Kasumi-1 (cell line): Measurements from ENCODE around the gene COMMD10.

Experiments
- DNase-seq, 2 experiments: peaks; one replicate each; lab custom pipeline; 2025; lab: John Stamatoyannopoulos, UW

Gene COMMD10

DNA sequence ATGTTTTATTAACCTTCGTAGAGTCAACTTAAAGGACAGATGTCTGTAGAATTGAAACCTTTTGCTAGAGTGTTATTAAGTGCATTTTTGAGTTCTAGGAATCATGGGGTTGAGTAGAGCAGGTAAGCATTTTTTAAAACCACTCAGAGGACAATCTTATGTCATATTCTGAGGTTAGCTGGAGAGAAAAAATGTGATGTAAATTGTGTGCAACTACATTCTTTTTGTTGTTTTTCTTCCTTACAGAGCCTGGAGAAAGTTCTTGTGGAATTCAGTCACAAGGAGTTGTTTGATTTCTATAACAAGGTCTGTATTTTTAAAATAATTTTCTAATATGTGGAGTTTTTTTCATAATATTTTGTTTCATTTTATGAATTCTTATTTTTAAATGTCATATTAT, 206.4 kb downstream of the COMMD10 start:
- DNase-seq: no peak

DNA sequence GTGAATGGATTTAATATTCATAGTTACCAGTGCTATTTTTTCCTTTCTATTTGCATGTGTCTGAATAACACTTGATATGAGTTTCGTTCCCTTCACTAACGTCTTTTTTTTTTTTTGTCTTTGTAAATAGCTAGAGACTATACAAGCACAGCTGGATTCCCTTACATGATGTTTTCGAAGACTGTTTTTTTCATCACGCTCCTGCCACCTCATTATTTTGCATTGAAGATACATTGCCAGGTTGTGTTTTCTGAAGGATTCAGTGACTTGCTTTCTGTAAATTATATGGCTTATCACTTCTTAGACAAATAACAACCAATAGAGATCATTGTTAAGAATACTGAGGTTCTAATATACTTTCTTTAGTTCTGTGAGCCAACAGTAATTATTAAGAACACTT, 207.5 kb downstream of the COMMD10 start:
- no peak for DNase-seq

DNA sequence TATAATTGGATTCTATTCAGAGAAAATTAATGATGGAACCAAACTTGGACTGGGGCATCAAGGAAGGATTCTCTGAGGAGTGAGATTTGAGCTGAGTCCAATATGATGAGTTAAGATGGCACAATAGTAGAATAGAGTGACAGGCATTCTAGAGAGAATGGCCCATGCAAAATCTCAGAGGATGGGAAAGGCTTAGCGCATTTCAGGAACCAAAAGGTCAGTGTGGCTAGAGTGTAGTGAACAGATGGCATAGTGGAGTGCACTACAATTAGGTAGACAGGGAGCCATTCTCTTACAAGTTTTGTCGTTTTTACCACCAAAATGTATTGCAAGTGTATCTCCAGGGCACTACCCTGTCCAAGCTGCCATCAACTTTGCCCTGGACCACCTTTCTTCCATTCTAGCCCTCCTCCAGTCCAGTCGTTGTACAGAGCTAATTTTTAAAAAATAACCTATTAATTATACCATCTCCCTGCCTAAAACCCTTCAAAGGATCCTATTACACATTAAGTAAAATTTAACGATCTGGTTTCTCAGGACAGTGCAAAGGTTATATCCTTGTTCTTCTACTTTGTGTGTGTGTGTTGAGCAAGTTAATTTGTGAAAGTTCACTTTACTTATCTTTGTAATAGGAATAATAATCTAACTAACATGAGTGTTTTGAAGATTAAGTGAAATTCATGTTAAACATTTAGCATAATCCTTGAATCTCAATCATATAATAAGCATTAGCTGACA, 211.7 kb downstream of the COMMD10 start:
- DNase-seq: no peak

DNA sequence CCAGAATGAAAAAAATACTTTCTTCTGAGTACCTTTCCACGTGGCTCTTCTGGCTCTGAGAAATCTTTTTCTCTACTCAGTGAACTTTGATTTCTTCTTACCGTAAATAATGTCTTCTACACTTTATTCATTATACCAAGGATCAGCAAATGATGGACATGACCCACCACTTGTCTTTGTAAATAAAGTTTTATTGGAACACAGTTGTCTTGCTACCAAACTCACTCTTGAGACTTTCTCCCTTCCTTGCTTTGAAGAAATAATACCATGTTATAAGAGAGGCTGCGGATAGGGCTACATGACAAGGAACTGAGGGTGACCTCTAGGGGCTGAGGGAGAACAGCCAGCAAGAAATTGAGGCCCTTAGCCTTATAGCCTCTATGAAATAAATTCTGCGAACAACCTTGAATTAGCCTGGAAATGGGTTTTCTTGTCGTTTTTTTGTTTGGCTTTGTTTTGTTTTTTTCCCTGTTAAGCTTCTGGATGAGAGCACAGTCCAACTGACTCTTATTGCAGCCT, 212.5 kb downstream of the COMMD10 start:
- DNase-seq: no peak

DNA sequence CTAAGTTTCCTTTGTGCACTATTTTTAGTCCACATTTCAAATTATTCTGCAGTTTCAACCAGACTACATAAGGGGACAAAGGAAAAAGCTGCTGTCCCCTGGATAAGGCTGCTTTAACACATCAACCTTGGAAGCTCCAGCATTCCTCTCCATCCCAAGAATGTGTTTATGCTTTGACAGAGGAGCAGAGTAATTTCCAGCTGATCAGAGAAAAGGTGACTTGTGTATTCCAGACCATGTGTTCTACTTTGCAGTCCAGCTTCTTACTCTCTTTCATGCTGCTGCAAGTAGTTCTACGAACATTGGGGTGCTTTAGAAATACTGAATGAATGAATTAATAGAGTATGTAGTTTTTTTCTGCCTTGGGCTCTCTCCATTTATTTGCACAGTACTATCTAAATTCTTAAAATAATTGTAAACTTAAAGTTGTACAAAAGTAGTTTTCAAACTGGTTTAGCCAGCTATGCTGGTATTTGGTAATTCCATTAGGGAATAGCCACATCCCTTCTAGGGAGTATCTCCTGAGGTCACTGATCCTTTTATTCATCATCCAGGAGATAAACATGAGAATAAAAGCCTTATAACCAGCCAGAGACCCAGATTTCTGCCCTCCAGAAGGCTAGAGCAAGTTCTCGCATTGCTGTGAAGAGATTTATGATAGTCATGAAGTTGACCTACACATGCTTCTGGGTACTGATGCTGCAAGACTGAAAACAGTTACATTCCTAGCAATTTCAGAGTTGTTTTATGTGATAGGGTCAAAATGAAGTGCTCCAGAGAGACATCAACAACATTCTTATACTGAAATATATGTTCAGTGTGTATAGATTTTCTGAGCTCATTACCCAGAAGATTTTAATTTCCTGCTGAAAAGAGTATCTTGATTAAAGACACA, 215.2 kb downstream of the COMMD10 start:
- no peak for DNase-seq

DNA sequence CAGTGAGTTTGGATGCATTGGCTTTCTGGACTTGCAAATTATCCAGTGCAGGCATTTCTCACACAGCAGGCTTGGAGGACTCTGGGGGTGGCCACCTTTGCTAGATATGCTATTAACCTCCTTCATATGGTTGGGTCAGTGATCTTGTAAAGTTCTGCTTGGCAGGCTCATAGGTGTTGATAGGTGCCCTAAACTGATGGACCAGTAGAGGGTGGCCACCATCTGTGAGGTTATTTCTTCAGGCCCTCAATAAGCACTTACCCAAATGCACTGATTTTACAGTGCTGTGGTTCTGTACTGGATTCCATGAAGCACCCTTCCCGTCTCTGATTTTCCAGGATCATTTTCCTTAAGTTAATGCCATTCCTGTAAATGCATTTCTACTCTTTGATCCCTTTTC, 216.3 kb downstream of the COMMD10 start:
- DNase-seq: no peak

DNA sequence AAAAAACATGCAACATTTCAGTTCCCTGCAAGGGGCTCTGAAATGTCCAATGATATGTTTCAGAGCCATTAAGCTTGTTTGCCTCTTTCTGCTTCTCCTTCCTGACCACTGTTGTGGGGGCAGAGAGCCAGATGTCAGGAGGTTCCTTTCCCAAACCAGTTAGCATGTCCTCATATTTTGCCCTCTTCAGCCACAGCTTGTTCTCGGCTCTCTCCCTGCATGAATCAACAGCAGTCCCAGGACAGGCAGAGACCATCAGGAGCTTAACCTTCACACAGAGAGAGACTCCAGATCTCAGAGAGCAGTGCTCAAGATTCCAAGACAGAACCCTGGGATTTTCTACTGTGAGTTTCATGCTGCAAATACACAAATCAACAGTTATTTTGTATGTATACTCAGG, 218.5 kb downstream of the COMMD10 start:
- peak; percentile 6 to 26 for DNase-seq

DNA sequence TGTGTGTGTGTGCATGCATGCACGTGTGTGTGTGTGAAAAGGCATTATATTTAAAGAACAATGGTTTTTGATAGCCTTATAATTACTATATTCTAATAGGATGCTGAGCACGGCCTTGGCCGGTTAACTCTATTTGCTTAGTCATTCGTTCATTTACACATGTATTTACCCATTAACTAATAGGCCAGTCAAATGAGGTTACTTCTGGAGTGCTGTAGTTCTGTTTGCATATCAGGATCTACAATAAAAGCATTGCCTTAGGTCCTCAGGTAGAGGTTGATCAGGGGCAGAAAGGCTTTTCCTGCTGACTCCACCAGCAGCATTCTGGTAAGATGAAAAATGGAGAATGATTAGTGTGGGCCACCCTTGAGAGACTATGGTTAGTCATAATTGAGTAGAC, 219.0 kb downstream of the COMMD10 start:
- DNase-seq: no peak

DNA sequence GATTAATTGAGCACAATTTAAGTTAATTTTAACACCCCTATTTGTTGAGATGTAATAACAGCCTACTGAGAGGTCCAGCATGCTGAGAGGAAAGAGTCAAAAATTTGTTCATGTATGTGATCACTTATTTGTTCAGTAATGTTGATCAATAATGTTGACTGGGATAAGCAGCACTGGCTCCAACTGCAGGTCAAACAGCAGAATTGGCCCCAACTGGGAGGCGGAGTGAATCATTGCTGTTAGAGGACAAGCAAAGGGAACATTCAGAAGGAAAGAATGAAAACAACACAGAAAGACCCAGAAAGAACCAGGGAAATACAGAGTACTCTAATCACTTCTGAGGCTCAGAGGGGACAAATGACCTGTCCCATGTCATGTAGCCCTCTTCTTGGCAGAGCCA, 221.1 kb downstream of the COMMD10 start:
- DNase-seq: no peak

DNA sequence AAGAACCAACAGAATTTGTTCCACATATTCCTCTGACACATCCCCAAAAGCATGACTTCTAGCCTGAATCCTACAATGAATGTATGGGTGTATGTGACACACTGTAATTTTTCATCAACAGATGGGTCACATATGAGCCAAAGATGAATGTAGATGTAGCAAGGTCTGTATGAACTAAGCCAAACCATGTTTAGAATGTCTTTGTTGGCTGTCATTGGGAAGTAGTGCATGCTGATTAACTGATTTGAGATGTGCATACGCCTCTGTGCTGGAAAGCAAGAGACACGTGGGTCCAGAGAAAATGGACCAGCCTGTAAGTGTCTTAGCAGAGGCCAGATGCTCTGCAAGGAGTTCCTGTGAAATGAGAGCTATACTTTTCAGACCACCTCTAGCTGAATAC, 222.0 kb downstream of the COMMD10 start:
- DNase-seq: no peak

DNA sequence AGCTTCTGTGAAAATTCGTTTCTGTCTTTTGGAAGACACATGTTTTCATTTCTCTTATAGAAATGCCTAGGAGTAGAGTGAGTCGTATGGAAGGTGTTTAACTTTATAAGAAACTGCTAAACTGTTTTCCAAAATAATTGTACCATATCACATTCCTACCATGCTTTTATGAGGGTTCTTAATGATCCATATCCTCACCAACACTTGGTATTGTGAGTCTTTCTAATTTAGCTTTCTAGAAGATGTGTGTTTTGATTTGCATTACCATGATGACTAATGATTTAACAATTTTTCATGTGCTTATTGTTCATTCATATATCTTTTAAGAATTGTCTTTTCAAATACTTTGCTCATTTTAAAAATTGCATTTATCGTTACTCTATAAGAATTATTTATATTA, 223.6 kb downstream of the COMMD10 start:
- DNase-seq: no peak

DNA sequence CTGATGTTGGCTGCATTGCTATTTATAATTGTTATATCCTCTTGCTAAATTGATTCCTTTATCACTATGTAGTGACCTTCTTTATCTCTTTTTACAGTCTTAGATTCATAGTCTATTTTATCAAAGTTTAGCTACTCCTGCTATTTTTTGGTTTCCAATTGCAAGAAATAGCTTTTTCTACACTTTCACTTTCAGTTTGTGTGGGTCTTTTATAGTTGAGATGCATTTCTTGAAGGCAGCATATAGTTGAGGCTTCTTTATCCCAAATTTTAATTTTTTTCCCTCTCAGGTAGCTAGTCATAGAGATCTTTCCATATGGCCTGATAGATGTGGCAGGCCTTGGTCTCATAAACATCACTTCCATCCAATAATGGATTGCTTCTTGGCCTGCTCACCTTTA, 228.5 kb downstream of the COMMD10 start:
- DNase-seq: no peak

DNA sequence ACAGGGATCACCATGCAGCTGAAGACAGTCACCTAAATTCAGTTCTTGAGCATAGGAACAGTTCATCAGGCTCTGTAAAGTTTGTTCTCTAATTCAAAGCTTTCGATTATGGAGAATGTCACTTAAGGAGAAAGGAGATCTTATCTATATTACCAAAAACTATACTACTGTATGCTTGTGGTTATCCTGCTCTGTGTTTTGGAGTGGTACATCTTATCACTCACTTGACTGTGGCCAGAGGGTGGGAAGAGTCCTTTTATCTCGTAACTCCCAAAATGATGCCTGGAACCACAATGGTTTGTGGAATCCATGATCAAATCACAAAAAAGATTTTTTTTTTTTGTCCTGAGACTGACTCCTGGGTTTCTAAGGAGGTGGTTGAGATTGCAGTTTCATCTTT, 230.7 kb downstream of the COMMD10 start:
- no peak for DNase-seq

DNA sequence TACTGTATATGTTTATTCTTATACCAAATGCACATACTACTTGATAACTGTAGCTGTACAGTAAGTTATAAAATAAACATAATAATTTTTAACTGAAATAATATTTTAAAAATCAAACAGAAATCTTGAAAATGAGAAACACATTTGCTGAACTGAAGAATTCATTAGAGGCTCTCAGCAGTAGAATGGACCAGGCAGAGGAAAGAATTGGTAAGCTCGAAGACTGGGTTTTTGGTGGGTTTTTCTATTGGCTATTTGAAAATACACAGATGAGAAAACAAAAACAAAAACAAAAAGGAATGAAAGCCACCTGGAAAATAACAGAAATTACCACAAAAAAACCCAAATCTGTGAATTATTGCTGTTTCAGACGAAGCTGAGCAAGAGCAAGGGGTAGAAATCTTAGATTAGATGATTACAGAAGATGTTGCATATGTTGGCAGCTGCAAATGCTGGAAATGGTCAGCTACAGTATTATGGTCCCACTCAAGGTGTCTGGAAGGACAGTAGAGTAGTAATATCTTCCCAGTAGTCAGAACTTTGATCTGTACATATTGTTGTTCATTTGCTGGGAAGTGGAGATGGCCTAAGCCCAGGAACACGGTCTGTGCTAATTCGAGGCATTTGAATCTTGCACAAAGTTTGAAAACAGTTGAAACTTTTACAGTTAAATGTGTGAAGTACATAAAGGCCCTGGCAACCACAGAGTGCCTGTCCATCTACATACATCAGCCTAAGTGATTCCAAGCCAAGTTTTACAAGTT, 233.4 kb downstream of the COMMD10 start:
- DNase-seq: no peak

DNA sequence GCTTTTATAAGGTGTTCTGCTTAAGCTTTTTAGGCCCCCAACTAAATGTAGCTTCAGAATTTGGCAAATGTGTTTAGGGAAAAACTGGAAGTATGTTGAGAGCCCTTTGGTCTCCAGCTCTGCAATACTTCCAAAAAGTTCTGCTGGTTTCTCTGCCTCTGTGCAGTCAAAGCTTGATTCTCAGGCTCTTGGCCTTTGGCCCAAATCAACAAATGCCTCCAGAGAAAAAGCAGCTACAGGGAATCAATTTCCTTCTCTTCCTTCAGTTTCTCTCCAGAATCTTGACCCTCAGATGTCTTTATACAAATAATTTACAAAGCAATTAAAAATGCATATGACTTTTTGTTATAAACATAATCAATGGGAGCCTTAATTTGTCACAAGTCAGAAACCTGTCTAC, 235.7 kb downstream of the COMMD10 start:
- no peak for DNase-seq

DNA sequence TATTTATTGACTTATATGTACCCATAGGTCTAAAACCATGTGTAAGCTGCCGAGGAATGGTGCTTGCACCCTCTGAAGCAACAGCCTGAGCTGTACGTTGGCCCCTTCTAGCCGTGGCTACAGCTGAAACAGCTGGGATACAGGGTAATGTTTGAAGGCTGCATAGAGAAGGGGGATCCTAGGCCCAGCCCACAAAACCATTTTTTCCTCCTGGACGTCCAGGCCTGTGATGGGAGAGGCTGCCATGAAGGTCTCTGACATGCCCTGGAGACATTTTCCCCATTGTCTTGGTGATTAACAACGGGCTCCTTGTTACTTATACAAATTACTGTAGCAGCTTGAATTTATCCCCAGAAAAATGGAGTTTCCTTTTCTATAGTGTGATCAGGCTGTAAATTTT, 244.7 kb downstream of the COMMD10 start:
- DNase-seq: no peak

DNA sequence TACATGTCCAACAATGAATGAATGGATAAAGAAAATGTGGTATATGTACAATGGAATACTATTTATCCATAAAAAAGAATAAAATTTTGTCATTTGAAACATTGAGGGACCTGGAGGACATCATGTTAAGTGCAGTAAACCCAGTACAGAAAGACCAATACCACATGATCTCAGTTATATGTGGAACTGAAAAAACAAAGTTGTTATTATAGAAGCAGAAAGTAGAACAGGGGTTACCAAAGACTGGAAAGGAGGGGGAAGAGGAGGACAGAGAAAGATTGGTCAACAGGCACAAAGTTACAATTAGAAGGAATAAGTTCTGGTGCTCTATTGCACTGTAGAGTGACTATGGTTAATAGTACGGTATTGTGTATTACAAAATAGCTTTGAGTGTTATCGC, 256.0 kb downstream of the COMMD10 start:
- no peak for DNase-seq
